NCI-H128 (cell line): ENCODE results near the gene RPS2.
"Not testable (repeated sequence)": the region's sequence is repeated elsewhere in the genome, so short reads cannot be mapped to it uniquely, and the experiment has no call there.

Experiments
- DNase-seq: peaks from one replicate; lab custom pipeline; 2025; ENCODE audit not compliant: unreplicated experiment; lab: John Stamatoyannopoulos, UW

Gene RPS2

DNA sequence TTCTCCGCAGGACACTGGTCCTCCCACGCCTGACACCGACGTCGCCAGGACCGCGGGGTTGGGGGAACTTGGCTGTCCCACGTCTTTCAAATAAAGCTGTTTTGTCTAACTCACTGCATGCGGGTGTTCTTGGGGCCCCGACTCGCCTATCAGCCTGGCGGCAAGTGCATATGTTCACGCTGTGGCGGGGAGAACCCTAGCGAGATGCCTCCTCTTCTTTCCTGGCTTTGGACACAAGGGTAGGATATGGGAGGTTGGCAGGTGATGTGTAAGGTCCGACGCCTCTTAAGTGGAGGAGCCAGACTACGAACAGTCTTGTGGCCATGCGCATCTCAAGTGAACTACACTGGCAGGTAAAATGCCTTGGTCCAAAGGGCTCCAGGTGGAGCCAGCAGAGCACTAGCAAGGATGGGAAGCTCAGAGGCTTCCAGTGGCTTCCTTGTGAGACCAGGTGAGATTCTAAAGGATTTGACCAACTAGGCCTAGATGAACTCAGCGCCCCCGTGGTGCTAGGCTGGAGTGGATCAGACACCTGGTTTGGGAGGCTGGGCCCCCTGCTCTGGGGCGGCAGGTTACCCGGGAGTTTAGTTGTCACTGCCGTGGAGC lies 873 bp upstream of the RPS2 start:
- no peak for DNase-seq

DNA sequence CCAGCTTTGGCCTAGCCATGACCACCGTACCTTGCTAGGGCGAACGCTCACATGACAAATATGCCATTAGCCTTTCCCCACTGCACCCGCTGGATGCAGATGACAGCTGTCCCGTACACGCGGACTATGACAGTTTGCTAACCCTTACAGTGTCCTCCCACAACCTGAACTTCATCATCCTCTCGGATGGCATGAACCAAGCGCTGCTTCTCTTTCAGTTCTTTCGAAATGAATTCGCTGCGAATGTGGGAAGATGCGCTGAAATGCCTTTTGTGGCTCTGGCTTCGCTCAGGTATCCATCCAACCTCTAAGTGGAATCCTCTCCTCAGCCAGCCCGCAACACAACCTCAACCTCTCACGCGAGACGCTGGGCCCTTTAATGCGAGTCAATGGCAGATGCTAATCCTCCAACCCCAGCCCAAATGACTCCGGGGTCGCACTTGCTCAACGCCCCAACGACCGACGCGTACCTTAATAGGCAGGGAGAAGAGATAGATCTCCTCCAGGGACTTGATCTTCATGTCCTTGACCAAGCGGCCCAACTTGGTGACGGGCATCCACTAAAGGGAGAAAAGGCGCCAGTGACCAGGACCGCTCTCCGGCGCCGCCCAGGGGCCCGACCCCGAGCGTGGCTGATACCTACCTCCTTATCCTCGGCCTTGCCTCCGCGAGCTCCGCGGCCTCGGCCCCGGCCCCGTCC lies 670 bp downstream of the RPS2 start:
- DNase-seq = no peak

DNA sequence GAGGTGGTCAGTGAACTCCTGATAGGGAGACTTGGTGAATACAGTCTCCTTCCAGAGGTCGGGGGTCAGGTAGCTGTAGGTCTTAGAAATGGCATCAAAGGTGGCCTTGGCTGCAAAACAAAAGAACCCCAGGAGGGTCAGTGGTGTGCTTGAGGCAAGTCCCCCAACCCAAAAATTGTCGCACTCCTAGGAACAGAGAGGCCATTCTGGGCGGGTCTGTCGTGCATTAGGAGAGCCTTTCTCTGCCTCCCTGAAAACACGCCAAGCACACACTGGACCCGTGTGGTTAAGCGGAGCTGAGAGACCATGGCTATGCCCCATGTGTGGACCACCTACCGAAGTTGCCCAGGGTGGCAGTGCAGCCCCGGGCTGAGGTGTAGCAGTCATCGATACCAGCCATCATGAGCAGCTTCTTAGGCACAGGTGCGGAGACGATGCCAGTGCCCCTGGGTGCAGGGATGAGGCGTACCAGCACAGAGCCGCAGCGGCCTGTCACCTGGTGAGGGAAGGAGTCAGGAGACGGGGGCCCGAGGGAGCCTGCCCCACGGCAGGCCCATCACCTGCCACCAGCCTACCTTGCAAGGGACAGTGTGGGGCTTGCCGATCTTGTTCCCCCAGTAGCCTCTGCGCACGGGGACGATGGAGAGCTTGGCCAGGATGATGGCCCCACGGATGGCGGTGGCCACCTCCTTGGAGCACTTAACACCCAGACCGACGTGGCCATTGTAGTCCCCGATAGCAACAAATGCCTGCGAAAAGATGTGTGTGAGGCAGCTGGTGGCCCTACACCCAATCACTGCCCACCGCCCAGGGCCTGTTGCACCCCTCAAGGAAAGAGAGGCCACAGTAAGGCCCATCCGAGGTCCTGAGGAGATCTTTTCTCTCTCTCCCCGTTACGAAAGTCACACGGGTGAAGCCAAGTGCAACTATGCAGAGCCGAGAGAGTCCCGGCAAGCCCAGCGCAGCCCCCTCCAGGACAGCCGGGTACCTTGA lies 2.2 kb downstream of the RPS2 start:
- DNase-seq = not testable (repeated sequence)

DNA sequence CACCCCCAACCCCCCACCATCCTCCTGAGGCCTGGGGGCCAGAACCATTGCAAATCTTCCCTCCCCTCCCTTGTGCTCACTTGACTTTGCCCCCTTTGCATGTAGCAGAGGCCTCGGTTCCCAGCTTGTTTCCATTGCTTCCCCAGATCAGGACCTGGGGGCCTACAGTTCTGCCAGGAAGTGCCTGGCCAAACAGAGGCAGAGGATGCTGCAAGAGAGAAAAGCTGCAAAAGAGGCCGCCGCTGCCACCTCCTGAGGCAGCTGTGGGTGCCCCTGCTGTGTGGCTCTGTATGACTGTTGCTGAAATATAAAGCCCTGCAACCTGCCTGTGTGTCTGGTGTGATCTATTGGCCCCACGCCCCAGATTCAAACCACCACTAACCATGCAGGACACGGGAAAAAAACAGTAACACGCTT lies 3.0 kb downstream of the RPS2 start:
- DNase-seq = no peak

DNA sequence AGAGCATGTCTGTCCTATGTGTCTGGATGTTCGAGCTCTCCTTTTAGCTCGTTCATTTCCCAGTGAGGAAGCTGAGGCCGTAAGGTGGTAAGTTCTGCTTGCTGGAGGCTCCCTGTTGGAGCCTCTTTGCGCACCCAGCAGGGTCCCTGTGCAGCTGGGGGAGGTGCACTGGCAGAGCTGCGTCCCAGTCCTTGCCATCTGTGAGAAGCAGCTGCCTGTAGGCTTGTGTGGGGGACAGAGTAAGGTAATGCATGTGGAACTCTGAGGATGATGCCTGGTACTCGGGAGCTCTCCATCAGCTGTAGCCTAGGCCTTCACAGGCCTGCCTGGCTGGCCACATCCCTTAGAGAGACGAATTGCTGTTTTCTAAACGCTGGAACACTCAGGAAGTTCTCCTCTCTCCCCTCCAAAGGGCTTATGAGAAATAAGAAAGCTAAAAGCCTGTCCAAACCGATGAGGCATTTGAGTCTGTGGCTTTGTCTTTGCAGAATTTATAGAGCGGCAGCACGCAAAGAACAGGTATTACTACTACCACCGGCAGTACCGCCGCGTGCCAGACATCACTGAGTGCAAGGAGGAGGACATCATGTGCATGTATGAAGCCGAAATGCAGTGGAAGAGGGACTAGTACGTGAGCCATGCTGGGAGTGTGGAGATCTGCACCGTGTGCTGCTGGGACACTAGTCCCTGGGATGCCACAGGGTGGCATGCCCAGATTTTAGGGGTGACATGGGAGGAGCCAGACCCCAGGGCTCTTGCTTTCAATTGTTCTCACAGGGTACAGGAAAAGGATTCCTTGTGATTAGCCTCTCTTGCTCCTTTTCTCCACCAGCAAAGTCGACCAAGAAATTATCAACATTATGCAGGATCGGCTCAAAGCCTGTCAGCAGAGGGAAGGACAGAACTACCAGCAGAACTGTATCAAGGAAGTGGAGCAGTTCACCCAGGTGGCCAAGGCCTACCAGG lies 3.7 kb downstream of the RPS2 start:
- no peak for DNase-seq

DNA sequence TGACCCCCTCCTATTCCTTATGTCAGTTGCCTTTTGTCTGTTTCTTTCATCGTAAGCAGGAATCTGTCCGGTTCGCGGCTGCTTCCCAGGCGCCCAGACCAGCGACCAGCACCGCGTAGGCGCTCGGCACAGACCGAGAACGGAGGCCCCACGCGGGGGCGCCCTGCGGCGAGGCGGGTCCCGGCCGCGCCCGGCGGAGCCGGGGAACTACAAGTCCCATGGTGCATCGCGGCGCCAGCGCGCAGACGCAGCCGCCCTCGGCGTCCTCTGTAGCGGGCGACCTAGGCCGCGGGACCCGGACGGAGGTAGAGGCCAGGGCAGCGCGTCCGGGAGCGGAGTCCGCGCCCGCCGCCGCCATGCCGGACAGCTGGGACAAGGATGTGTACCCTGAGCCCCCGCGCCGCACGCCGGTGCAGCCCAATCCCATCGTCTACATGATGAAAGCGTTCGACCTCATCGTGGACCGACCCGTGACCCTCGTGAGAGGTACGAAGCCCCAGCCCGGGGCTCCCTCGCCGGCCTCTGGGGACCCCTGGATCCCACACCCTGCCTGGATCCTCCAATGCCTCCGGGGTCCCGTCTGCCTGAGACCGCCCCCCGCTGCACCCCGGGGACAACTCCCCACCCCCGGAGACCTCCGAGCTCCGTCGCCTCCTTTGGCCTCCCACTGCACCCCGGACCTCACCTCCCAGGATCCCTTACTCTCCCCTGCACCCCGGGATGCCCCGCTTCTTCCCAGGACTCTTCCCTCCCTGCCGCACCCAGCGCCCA lies 5.2 kb downstream of the RPS2 start, which contains the start of gene NDUFB10:
Gene NDUFB10, plus strand, starts transcription at position 270 of the 771 bp plus-strand sequence. Its CDS starts 87 bp downstream, at position 357.
- peak; percentile 11 for DNase-seq

DNA sequence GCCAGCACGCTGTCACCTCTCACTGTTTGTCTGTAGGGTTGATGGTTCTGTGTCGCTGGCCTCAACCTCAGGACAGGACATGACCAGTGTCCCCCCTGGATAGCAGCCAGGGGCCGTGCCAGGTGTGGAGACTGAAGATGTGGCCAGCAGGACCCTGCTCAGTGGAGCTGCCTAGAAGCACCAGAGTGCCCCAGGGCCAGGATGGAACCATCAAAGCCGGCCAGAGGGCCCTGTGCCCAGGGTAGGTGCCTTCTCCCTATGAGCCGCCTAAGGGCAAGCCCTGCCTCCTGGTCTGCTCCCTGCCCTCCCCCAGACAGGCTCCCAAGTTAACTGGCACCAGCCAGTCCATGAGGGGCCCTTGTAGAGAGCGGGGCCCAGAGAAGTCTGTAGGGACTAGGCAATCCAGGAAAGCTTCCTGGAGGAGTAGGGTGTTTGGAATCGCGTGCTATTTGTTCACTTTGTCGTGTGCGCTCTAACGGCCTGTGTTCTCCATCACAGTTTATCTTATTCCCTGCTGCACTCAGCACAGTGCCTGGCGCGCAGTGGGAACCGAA lies 5.8 kb downstream of the RPS2 start:
- DNase-seq = no peak

DNA sequence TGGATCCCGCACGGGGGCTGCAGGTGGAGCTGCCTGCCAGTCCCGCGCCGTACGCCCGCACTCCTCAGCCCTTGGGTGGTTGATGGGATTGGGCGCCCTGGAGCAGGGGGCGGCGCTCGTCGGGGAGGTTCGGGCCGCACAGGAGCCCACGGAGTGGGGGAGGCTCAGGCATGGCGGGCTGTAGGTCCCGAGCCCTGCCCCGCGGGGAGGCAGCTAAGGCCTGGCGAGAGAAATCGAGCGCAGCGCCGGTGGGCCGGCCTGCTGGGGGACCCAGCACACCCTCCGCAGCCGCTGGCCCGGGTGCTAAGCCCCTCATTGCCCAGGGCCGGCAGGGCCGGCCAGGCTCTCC lies 6.5 kb downstream of the RPS2 start:
- DNase-seq = not testable (repeated sequence)

DNA sequence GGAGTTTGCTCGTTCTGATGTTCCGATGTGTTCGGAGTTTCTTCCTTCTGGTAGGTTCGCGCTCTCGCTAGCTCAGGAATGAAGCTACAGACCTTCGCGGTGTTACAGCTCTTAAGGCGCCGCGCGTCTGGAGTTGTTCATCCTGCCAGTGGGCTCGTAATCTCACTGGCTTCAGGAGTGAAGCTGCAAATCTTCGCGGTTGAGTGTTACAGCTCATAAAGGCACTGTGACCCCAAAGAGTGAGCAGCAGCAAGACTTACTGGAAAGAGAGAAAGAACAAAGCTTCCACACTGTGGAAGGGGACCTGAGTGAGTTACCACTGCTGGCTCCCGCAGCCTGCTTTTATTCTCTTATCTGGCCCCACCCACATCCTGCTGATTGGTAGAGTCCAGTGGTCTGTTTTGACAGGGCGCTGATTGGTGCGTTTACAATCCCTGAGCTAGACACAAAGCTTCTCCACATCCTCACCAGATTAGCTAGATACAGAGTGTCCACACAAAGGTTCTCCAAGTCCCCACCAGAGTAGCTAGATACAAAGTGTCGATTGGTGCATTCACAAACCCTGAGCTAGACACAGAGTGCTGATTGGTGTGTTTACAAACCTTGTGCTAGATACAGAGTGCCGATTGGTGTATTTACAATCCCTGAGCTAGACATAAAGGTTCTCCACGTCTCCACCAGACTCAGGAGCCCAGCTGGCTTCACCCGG lies 7.0 kb downstream of the RPS2 start:
- DNase-seq = not testable (repeated sequence)

DNA sequence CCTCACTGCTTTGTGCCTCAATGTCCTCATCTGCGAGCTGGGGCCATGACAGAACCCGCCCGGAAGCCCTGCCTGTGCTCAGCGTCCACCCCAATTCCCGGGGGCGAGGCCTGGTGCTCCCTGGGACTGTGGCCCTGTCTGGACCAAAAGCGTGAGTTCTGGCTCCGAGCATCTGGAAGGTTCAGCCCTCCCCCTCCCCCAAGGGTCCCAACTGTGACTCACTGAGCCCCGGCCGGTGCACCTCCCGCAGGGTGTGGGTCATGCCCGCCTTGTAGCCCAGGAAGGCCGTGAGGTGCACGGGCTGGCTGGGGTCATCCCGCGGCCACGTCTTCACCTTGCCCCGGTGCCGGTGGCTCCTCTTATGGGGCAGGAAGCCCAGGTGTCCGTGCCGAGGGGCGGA lies 10.9 kb downstream of the RPS2 start:
- DNase-seq = no peak

DNA sequence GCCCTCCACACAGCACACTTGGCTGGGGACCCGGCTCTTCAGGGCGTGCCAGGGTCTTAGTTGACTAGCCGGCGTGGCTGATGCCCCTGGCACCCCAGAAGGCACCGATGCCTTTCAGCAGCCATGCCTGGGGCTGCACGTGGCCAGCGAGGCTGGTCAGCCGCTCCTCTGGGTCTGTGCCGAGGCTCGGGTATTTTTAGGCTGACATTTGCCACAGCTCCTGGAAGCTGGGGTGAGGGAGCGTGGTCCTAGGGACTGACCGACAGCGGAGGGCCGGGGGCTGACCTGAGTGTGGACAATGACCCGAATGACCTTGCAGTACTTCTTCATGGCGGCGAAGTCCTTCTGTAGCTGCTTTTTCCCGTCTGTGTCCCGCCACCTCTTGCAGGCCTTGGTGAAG lies 14.1 kb downstream of the RPS2 start:
- no peak for DNase-seq

DNA sequence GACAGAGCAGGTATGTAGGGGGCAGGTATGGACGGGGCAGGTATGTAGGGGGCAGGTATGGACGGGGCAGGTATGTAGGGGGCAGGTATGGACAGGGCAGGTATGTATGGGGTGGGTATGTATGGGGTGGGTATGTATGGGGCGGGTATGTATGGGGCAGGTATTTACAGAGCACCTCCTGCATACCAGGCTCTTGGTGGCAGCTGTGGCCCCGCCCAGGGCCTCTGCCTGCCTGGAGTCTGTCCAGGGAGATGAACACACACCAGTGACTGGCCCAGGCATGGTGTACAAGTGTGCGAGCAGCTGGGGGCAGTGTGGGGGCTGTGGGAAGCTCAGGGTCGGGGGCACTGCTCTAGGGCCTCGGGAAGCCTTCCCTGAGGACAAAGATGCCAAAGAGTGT lies 14.6 kb downstream of the RPS2 start:
- DNase-seq = no peak

DNA sequence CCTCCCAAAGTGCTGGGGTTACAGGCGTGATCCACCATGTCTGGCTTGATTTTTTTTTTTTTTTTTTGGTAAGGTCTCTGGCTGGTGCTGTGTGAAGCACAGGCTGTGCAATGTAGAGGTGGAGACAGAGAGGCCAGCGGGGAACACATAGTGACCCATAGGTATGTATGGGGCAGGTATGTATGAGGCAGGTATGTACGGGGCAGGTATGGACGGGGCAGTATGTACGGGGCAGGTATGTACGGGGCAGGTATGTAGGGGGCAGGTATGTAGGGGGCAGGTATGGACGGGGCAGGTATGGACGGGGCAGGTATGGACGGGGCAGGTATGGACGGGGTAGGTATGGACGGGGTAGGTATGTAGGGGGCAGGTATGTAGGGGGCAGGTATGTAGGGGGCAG lies 15.1 kb downstream of the RPS2 start:
- DNase-seq = no peak

DNA sequence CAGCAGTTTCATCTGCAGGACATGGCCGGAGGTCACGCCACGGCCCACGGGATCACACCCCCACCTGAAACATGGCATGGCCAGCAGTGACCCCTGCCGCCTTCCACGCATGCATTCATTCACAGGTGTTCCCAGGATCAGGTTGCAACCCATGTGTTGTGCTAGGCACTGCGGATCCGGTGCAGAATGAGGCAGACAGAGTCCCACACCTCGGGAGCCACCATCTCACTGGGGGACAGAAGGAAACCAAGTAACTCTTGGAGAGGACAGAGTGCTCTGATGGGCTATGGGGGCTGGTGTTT lies 17.3 kb downstream of the RPS2 start:
- no peak for DNase-seq

DNA sequence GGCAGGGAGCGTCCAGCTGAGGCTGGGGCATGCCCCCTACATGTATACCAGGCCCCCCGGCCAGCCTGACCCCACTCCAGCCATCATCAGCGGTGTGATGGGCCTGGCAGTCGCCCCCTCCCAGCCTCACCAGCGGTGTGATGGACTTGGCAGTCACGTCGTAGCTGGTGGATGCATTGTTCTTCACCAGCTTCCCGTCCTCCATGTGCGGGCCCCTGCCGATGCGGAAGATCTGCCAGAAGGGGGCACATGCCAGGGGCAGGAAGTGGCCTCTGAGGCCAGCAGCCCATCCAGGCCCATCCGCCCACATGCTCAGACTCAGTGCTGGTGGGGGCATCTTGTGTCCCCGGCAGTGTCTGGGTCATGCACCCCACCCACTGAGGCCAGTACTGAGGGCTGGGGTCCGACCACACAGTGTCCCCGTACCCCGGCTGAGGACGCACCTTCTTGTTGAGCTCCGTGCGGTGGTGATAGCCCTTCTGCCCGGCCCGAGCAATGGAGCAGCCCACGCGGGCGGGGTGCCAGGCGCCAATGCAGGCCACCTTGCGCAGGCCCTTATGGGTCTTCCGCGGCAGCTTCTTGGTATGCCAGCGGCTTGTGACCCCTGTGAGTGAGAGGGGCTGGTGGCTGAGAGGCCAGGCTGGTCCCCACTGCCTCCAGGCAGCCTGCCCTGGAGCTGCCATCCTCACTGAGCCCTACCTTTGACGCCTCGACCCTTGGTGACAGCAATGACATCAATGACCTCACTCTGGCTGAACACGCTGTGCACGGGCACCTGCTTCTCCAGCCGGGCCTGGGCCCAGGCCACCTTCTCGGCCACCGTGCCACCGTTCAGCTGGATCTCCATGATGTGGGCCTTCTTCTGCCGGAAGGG lies 17.9 kb downstream of the RPS2 start:
- no peak for DNase-seq

DNA sequence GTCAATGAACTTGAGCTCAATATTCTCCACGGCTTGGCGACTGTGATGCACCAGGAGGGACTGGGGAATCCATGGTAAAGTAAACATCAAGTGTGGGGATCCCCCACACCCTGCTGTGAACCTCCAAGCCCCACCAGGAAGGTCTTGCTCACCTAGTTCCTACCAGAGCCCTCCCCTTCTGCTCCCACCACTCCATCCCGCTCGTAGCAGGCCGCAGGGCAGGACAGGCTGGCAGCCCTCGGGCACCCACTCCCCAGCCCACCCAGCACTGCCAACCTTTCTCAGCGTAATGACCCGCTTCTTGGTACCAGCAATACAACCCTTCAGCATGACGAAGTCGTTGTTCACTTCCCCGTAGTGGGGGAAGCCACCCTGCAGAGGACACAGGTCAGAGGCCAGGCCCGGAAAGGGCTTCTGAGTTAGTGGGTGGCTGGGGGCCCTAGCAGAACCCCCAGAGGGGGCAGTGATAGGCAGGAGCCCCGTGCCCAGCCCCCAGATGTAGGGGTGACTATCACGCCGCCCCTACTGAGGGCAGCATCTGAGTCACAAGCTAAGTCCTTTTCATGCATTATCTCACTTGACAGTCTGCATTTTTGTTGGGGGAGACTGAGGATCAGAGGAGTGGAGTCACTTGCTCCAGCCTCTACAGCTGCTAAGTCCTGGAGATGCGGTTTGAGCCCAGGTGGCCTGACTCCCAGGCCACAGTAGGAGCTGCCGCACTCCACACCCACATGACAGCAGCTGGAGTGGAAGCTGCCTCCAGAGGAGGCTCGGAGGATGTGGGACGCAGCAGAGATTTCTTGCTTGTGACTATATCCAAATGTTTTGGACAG lies 18.9 kb downstream of the RPS2 start:
- DNase-seq = no peak

DNA sequence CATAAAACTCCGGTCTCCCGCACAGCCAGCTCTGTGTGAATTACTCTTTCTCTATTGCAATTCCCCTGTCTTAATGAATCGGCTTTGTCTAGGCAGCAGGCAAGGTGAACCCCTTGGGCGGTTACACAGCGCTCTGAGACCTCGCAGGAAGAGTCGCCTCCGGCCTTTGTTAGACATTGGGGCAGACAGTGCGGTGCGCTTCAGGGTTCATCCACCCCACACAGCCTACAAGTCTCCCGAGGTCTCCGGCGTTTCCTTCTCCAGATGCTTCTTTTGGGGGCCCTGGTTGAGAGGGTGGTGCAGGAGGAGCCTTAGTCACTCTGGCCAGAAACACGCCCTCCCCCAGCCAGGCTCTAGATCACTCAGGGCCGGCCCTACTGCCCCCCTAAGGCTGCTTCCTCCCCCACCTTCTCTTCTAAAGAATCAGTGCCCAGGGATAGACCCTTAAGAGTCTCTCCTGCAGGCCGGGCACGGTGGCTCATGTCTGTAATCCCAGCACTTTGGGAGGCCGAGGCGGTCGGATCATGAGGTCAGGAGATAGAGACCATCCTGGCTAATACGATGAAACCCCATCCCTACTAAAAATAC lies 19.9 kb downstream of the RPS2 start:
- no peak for DNase-seq
